Esophagus (tissue), 2 donors: ENCODE data around the gene POU4F1. TPM values are rescaled to one million over a fixed set of nuclear protein-coding genes. Genes with fewer than 3 reads are reported as not detected.

Experiments
- H3K27ac ChIP-seq, 2 donors: one replicate each; pipeline ENCODE4 v1.5.1; 2013; ENCODE audit warnings: low read depth in 2 of 2, mild to moderate bottlenecking in 2 of 2, inconsistent platforms in 1 of 2, low read length in 1 of 2, moderate library complexity in 1 of 2
- H3K27me3 ChIP-seq, 2 donors: one replicate each; pipeline ENCODE4 v1.6.1; 2013; ENCODE audit warnings: low read length in 2 of 2, control low read depth in 1 of 2, mild to moderate bottlenecking in 1 of 2; ENCODE audit not compliant: insufficient read depth in 2 of 2, control insufficient read depth in 1 of 2
- H3K36me3 ChIP-seq, 2 donors: one replicate each; pipeline ENCODE4 v1.6.1; 2013; ENCODE audit warnings: low read length in 1 of 2; ENCODE audit not compliant: control insufficient read depth in 2 of 2, insufficient read depth in 2 of 2
- H3K4me1 ChIP-seq, 2 donors: one replicate each; pipeline ENCODE4 v1.6.1; 2013; ENCODE audit warnings: low read length in 1 of 2; ENCODE audit not compliant: control insufficient read depth in 2 of 2, insufficient read depth in 2 of 2
- H3K4me3 ChIP-seq, 2 donors: one replicate each; pipeline ENCODE4 v1.5.1; 2013; ENCODE audit warnings: low read length in 2 of 2, mild to moderate bottlenecking in 2 of 2, low read depth in 1 of 2, moderate library complexity in 1 of 2
- H3K9me3 ChIP-seq, 2 donors: one replicate each; pipeline ENCODE4 v1.6.1; 2013; ENCODE audit warnings: mild to moderate bottlenecking in 2 of 2, low read depth in 1 of 2, low read length in 1 of 2, moderate library complexity in 1 of 2; ENCODE audit not compliant: control insufficient read depth in 2 of 2, insufficient read depth in 1 of 2
- WGBS, 2 donors: extraction: QIAGEN DNeasy Blood & Tissue Kit; methylation state at CpG; one replicate each; pipeline ENCODE4 v1.1.7; 2013; 5-methylcytosine and 5-hydroxymethylcytosine counted together
- polyA plus RNA-seq, 2 donors: library from polyadenylated mRNA; stranded (reverse); fragments of 200-250 nt; gene quantifications; one replicate each; pipeline ENCODE4 v1.2.3, GENCODE V29; 2013
- donor health status: healthy with polysubstance abuse.
- donor health status: Bipolar disorder and iron deficiency.

The POU4F1 gene
- polyA plus RNA-seq, 2 donors = 0.04 TPM

- Histone ChIP-seq H3K27ac (no peak overlapping the region), H3K36me3 (peaks cover 0 to 3% of the 10 kb centered on the region in 2 donors), H3K4me1 (no peaks in the 10 kb centered on the region), H3K27me3 (no peaks in the 10 kb centered on the region), H3K9me3 (no peaks in the 10 kb centered on the region), H3K4me3 (no peak overlapping the region)
- WGBS, 2 donors = 83 to 94% methylated on average over 1 of the region's 1 CpG
Observed at GRCh38 chr13:78630511-78630910, 27.2 kb upstream of the POU4F1 start.

- no peaks in the 10 kb centered on the region for H3K4me1 ChIP-seq
- no peak overlapping the region for H3K4me3 ChIP-seq
- H3K27me3 ChIP-seq = no peaks in the 10 kb centered on the region
- no peaks in the 10 kb centered on the region for H3K9me3 ChIP-seq
- 90 to 92% methylated on average over 2 of the region's 2 CpGs for WGBS, 2 donors
- H3K36me3 ChIP-seq = peaks cover 0 to 3% of the 10 kb centered on the region in 2 donors
- H3K27ac ChIP-seq = no peak overlapping the region
Observed at GRCh38 chr13:78625384-78625783, 22.0 kb upstream of the POU4F1 start.

- Histone ChIP-seq H3K9me3 (no peaks in the 10 kb centered on the region), H3K36me3 (peaks cover 0 to 3% of the 10 kb centered on the region in 2 donors), H3K27me3 (no peaks in the 10 kb centered on the region), H3K4me1 (no peaks in the 10 kb centered on the region), H3K27ac (no peak overlapping the region), H3K4me3 (no peak overlapping the region)
- WGBS, 2 donors = 92 to 94% methylated on average over 3 of the region's 3 CpGs
Observed at GRCh38 chr13:78623132-78623531, 19.8 kb upstream of the POU4F1 start.

GRCh38 chr13:78620936-78621470 lies 17.7 kb upstream of the POU4F1 start:
- Histone ChIP-seq H3K9me3 (no peaks in the 10 kb centered on the region), H3K36me3 (peaks cover 2 to 10% of the 10 kb centered on the region in 2 donors), H3K4me3 (no peak overlapping the region), H3K4me1 (no peaks in the 10 kb centered on the region), H3K27ac (no peak overlapping the region), H3K27me3 (no peaks in the 10 kb centered on the region)
- WGBS, 2 donors = 86 to 92% methylated on average over 2 of the region's 2 CpGs

- no peak overlapping the region for H3K4me3 ChIP-seq
- H3K9me3 ChIP-seq = no peaks in the 10 kb centered on the region
- no peak overlapping the region for H3K27ac ChIP-seq
- H3K36me3 ChIP-seq = peaks cover 2 to 9% of the 10 kb centered on the region in 2 donors
- WGBS, 2 donors = 92 to 97% methylated on average over 1 of the region's 1 CpG
- no peaks in the 10 kb centered on the region for H3K4me1 ChIP-seq
- no peaks in the 10 kb centered on the region for H3K27me3 ChIP-seq
Observed at GRCh38 chr13:78618411-78618810, 15.1 kb upstream of the POU4F1 start.

GRCh38 chr13:78611040-78611439 lies 7.7 kb upstream of the POU4F1 start:
- Histone ChIP-seq H3K27me3 (peaks cover 8 to 34% of the 10 kb centered on the region in 2 donors), H3K4me1 (peaks cover 11 to 15% of the 10 kb centered on the region in 2 donors), H3K27ac (no peak overlapping the region), H3K36me3 (peaks cover 0 to 2% of the 10 kb centered on the region in 2 donors), H3K9me3 (no peaks in the 10 kb centered on the region), H3K4me3 (no peak overlapping the region)
- 62 to 63% methylated on average over 3 of the region's 3 CpGs for WGBS, 2 donors

- peaks cover 11 to 15% of the 10 kb centered on the region in 2 donors for H3K4me1 ChIP-seq
- no peaks in the 10 kb centered on the region for H3K36me3 ChIP-seq
- H3K4me3 ChIP-seq = no peak overlapping the region
- peaks cover 8 to 40% of the 10 kb centered on the region in 2 donors for H3K27me3 ChIP-seq
- 41 to 46% methylated on average over 4 of the region's 4 CpGs for WGBS, 2 donors
- peaks cover 0 to 1% of the 10 kb centered on the region in 2 donors for H3K9me3 ChIP-seq
- H3K27ac ChIP-seq = no peak overlapping the region
Observed at GRCh38 chr13:78610381-78610883, 7.1 kb upstream of the POU4F1 start.

- peaks cover 0 to 5% of the 10 kb centered on the region in 2 donors for H3K9me3 ChIP-seq
- H3K36me3 ChIP-seq = no peaks in the 10 kb centered on the region
- H3K4me1 ChIP-seq = peaks cover 11 to 15% of the 10 kb centered on the region in 2 donors
- H3K27me3 ChIP-seq = peaks cover 15 to 48% of the 10 kb centered on the region in 2 donors
- H3K27ac ChIP-seq = no peak overlapping the region
- 16 to 19% methylated on average over 27 to 33 of the region's 33 CpGs for WGBS, 2 donors
- H3K4me3 ChIP-seq = peak overlapping the region; percentile 42 to 71
Observed at GRCh38 chr13:78609464-78610205, 6.3 kb upstream of the POU4F1 start.

- no peaks in the 10 kb centered on the region for H3K36me3 ChIP-seq
- H3K9me3 ChIP-seq = peaks cover 0 to 5% of the 10 kb centered on the region in 2 donors
- H3K27me3 ChIP-seq = peaks cover 15 to 52% of the 10 kb centered on the region in 2 donors
- H3K4me3 ChIP-seq = peak overlapping the region; percentile 42 to 71
- no peak overlapping the region for H3K27ac ChIP-seq
- H3K4me1 ChIP-seq = peaks cover 11 to 15% of the 10 kb centered on the region in 2 donors
- 3% methylated on average over 54 of the region's 54 CpGs for WGBS, 2 donors
Observed at GRCh38 chr13:78608688-78609463, 5.5 kb upstream of the POU4F1 start.
